ENCODE data around the gene ALDH1A2.

DNA sequence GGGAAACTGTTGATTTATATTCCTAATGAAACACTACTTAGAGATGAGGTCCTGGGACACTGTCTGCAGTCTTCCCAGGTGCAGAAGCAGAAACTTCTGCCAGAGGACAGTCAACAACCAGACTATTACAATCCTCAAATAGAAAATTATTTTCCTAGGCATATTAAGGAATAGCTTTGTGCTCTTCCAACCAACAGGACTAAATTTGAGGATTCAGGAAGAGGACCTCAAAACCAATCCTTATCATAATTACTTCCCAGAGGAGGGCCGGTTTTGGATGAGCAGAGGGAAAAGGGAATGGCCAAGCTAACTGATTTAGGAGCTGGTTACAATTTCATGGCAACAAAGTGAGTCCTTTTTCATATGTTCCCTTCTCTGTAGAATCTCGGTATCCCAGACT, 21.0 kb downstream of the ALDH1A2 start:
- no peak for TF ChIP-seq EZH2 (IDR thresholded peaks at IDR 0.05)
- no peak for TF ChIP-seq CTCF (IDR thresholded peaks at IDR 0.05)
- no peak for TF ChIP-seq EZH2phosphoT487 (IDR thresholded peaks at IDR 0.05)
